Natural killer cell treated with Interleukin-12 subunit alpha and Interleukin-12 subunit beta and Interleukin-15 and Interleukin-18, amount 100 ng/mL, for 72 hours (primary cell): ENCODE data around the gene BAIAP2. TPM values are rescaled to one million over a fixed set of nuclear protein-coding genes. Genes with fewer than 3 reads are reported as not detected.

Source experiments
- total RNA-seq, 2 donors: library from RNA; stranded (reverse); gene quantifications; one replicate each; pipeline ENCODE4 v1.2.3, GENCODE V29; 2022

The BAIAP2 gene
- total RNA-seq, 2 donors from 2014 or later = 7.3 to 9.6 TPM

Other genes starting within 250 kb of the BAIAP2 start
- 10 to 100 TPM; 33.1 to 43.7 TPM for gene CHMP6, start 43.3 kb upstream of the BAIAP2 start, total RNA-seq
- gene PVALEF, start 130.4 kb downstream of the BAIAP2 start, total RNA-seq = not detected
- gene AATK, start 131.1 kb downstream of the BAIAP2 start, total RNA-seq = 1 to 10 TPM; 1.8 to 7.6 TPM
- gene CEP131, start 187.8 kb downstream of the BAIAP2 start, total RNA-seq = 10 to 100 TPM in 1 of 2 donors, 1 to 10 TPM in 1; 7.8 to 14.5 TPM
- 10 to 100 TPM; 47.9 to 61.7 TPM for gene TEPSIN, start 203.9 kb downstream of the BAIAP2 start, total RNA-seq
- gene NDUFAF8, start 204.2 kb downstream of the BAIAP2 start, total RNA-seq = 100 to 1,000 TPM in 1 of 2 donors, 10 to 100 TPM in 1; 58.1 to 107 TPM